HT1080 (cell line): ENCODE results near the gene EYA2. TPM values are rescaled to one million over a fixed set of nuclear protein-coding genes. Genes with fewer than 3 reads are reported as not detected.

Source experiments
- small RNA-seq: library from RNA; depleted of rRNA; stranded (forward); fragments of <200 nt; gene quantifications from one replicate; pipeline ENCODE3, GENCODE V24; 2014
- total RNA-seq: library from RNA; depleted of rRNA; stranded (reverse); fragments of >200 nt; shearing (Covaris generic); gene quantifications from 2 replicates; pipeline ENCODE4 v1.2.3, GENCODE V29; 2014; rRNA removed

EYA2 gene
- total RNA-seq, 1 experiment from 2014 or later: not detected

Small RNA genes lying within 50 kb of the gene (small RNA-seq; reads per million reads assigned to genes)
- gene MIR3616: not detected

Other genes starting within 250 kb of the EYA2 start
- not detected in 2 replicates for gene SLC13A3, start 243.4 kb upstream of the EYA2 start, total RNA-seq
- 19.3 and 23.8 TPM in 2 replicates for gene TP53RK, start 205.4 kb upstream of the EYA2 start, total RNA-seq
- 0.55 TPM in 1 of 2 replicates, not detected in the other for gene SLC2A10, start 185.2 kb upstream of the EYA2 start, total RNA-seq